Esophagus muscularis mucosa (tissue), 4 donors: ENCODE measurements around the gene DCUN1D4. TPM values are rescaled to one million over a fixed set of nuclear protein-coding genes. Genes with fewer than 3 reads are reported as not detected.

ENCODE experiments used
- DNase-seq: peaks from one replicate; pipeline ENCODE4 v3.0.0-alpha.2; 2017; ENCODE audit errors: extremely low spot score
- H3K27ac ChIP-seq, 4 donors: fragments of 200-600 bp; sonication (generic); replicated peaks in 1 of 4; 1 replicate in 3 of 4; 2 replicates in 1 of 4; pipeline ENCODE4 v1.5.1; 2016 to 2019; ENCODE audit warnings: mild to moderate bottlenecking in 1 of 4
- H3K27me3 ChIP-seq, 4 donors: fragments of 200-600 bp; sonication (generic); one replicate each; pipeline versions ENCODE4 v1.5.1 to v1.6.0; 2016 to 2019
- H3K36me3 ChIP-seq, 4 donors: fragments of 200-600 bp; sonication (generic); one replicate each; pipeline ENCODE4 v1.5.1; 2016 to 2019
- H3K4me1 ChIP-seq, 4 donors: fragments of 200-600 bp; sonication (generic); one replicate each; pipeline ENCODE4 v1.5.1; 2016 to 2019
- H3K4me3 ChIP-seq, 4 donors: fragments of 200-600 bp; sonication (generic); 1 replicate in 2 of 4; 2 replicates in 2 of 4; pipeline ENCODE4 v1.5.1; 2016 to 2019; ENCODE audit warnings: mild to moderate bottlenecking in 4 of 4, moderate library complexity in 1 of 4
- H3K9me3 ChIP-seq, 4 donors: fragments of 200-600 bp; sonication (generic); 1 replicate in 3 of 4; 2 replicates in 1 of 4; pipeline ENCODE4 v1.5.1; 2016 to 2019
- CTCF ChIP-seq, 3 experiments: fragments of 200-600 bp in 2 of 3; fragments of 450-650 bp in 1 of 3; sonication (generic) in 2 of 3; IDR thresholded peaks; one replicate each; pipeline ENCODE4 v1.5.1; 2017 to 2019; ENCODE audit warnings: antibody characterized with exemption in 3 of 3, mild to moderate bottlenecking in 2 of 3, moderate library complexity in 1 of 3
- EP300 ChIP-seq: sonication (generic); formaldehyde crosslinking; IDR thresholded peaks from one replicate; pipeline ENCODE4 v1.6.1; 2017; ENCODE audit warnings: antibody characterized with exemption
- POLR2A ChIP-seq: fragments of 450-650 bp; IDR thresholded peaks from one replicate; pipeline ENCODE4 v1.6.1; 2017; ENCODE audit warnings: antibody characterized with exemption, moderate library complexity, mild to moderate bottlenecking, low read depth
- POLR2AphosphoS5 ChIP-seq, 2 donors: sonication (generic); formaldehyde crosslinking; IDR thresholded peaks; one replicate each; pipeline ENCODE4 v1.6.1; 2017; ENCODE audit warnings: antibody characterized with exemption in 2 of 2
- WGBS: methylation state at CpG from one replicate; pipeline ENCODE4 v1.1.5; 2018; 5-methylcytosine and 5-hydroxymethylcytosine counted together
- intact Hi-C: fragments of 100-400 bp; cut with DNase I; formaldehyde crosslinking; loops from one replicate; pipeline ENCODE4 v1.15.1; 2023
- total RNA-seq, 4 donors: library from RNA; depleted of rRNA; stranded (reverse); fragments of >200 nt; gene quantifications; one replicate each; pipeline versions ENCODE4 v1.1.0 to v1.2.1, GENCODE V29; 2016

The DCUN1D4 gene
- total RNA-seq, 4 donors from 2014 or later: 36.0 to 70.6 (median 51.9) TPM

GRCh38 chr4:51870441-51871188 lies 27.7 kb downstream of the DCUN1D4 start:
- H3K27ac ChIP-seq: no peak overlapping the region
- TF ChIP-seq CTCF (IDR thresholded peaks at IDR 0.05): no peak
- no peak for TF ChIP-seq POLR2AphosphoS5 (IDR thresholded peaks at IDR 0.05)
- TF ChIP-seq POLR2A: no peak
- TF ChIP-seq EP300: no peak
- peaks cover 0 to 34% (median 18%) of the 10 kb centered on the region in 4 donors for H3K4me1 ChIP-seq
- H3K36me3 ChIP-seq: peaks cover 19 to 77% (median 56%) of the 10 kb centered on the region in 4 donors
- DNase-seq: no peak
- 94% methylated on average over 3 of the region's 3 CpGs for WGBS
- H3K27me3 ChIP-seq: no peaks in the 10 kb centered on the region
- intact Hi-C loops: no loop called here
- H3K9me3 ChIP-seq: no peaks in the 10 kb centered on the region
- H3K4me3 ChIP-seq: no peak overlapping the region

GRCh38 chr4:51872283-51872997 lies 29.5 kb downstream of the DCUN1D4 start:
- no peak overlapping the region for H3K4me3 ChIP-seq
- no peak for DNase-seq
- 91% methylated on average over 9 of the region's 9 CpGs for WGBS
- TF ChIP-seq POLR2A: no peak
- TF ChIP-seq EP300: no peak
- TF ChIP-seq POLR2AphosphoS5 (IDR thresholded peaks at IDR 0.05): no peak
- no peak for TF ChIP-seq CTCF (IDR thresholded peaks at IDR 0.05)
- peaks cover 24 to 80% (median 56%) of the 10 kb centered on the region in 4 donors for H3K36me3 ChIP-seq
- intact Hi-C loops: no loop called here
- H3K9me3 ChIP-seq: no peaks in the 10 kb centered on the region
- H3K4me1 ChIP-seq: peaks cover 0 to 22% (median 7%) of the 10 kb centered on the region in 4 donors
- H3K27me3 ChIP-seq: no peaks in the 10 kb centered on the region
- no peak overlapping the region for H3K27ac ChIP-seq

DNA sequence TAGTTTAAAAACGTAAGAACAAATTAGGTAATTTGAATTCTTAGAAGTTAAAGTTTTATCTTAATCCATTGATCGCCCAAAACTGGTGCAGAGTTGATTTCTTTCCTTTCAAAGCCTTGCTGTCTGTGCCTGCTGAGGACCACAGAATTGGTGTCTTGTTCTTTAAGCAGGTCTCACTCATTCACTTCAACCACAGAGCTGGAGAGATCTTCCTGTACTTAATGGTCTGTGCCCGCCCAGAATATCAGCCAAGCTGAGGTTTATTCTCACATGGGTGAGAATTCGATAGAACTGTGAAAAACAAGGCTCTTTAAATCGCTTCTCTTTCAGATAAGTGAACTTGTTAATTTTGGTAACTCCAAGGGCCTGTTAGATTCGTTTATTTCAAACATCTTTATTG lies 31.6 kb downstream of the DCUN1D4 start:
- Histone ChIP-seq H3K27me3 (no peaks in the 10 kb centered on the region), H3K4me1 (peaks cover 0 to 13% (median 5%) of the 10 kb centered on the region in 4 donors), H3K27ac (no peak overlapping the region), H3K4me3 (no peak overlapping the region), H3K9me3 (no peaks in the 10 kb centered on the region), H3K36me3 (peaks cover 19 to 86% (median 66%) of the 10 kb centered on the region in 4 donors)
- intact Hi-C loops: no loop called here
- no peak for DNase-seq
- no peak for TF ChIP-seq EP300
- TF ChIP-seq CTCF (IDR thresholded peaks at IDR 0.05): no peak
- no peak for TF ChIP-seq POLR2AphosphoS5 (IDR thresholded peaks at IDR 0.05)
- TF ChIP-seq POLR2A: no peak
- WGBS: 95% methylated on average over 6 of the region's 6 CpGs

DNA sequence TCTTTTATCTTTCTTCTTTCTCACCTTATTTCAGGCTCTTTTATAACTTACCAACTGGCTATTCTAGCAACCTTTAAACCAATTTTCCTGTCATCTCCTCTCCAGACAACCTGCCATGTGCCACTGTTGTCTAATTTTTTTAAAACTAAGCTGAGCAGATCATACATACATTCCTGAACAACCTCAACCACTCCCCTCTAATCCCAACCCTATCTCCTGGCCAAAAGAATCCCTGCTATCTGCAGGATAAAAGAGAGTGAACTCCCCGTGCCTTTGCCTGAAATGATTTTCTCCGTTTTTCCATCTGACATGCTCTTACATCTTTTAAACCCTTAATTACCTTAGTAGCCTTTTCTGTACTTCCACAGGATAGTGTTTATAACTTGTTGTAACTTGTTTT lies 35.5 kb downstream of the DCUN1D4 start:
- WGBS: 88% methylated on average over 2 of the region's 2 CpGs
- H3K36me3 ChIP-seq: peaks cover 12 to 96% (median 64%) of the 10 kb centered on the region in 4 donors
- DNase-seq: no peak
- H3K27me3 ChIP-seq: no peaks in the 10 kb centered on the region
- peaks cover 0 to 16% (median 2%) of the 10 kb centered on the region in 4 donors for H3K4me1 ChIP-seq
- H3K4me3 ChIP-seq: no peak overlapping the region
- no peak overlapping the region for H3K27ac ChIP-seq
- TF ChIP-seq CTCF (IDR thresholded peaks at IDR 0.05): no peak
- TF ChIP-seq POLR2AphosphoS5 (IDR thresholded peaks at IDR 0.05): no peak
- no peak for TF ChIP-seq EP300
- no peak for TF ChIP-seq POLR2A
- intact Hi-C loops: no loop called here
- H3K9me3 ChIP-seq: no peaks in the 10 kb centered on the region
